IPS-NIHi11 (cell line): ENCODE measurements around the gene KCNIP4.
"Not testable (repeated sequence)": the region's sequence is repeated elsewhere in the genome, so short reads cannot be mapped to it uniquely, and the experiment has no call there.

Experiments used
- DNase-seq: peaks from one replicate; pipeline ENCODE4 v3.0.0; 2012; ENCODE audit warnings: mixed read lengths, low spot score

KCNIP4 gene

GRCh38 chr4:20840648-20841190 is 1107.9 kb downstream of the KCNIP4 start:
- no peak for DNase-seq

GRCh38 chr4:20839957-20840356 is 1108.6 kb downstream of the KCNIP4 start:
- DNase-seq, result peak; percentile 19

- DNase-seq, result no peak
Measured at GRCh38 chr4:20838476-20838875, 1110.1 kb downstream of the KCNIP4 start.

GRCh38 chr4:20832826-20833225 is 1115.7 kb downstream of the KCNIP4 start:
- DNase-seq, result no peak

- DNase-seq, result no peak
Measured at GRCh38 chr4:20831746-20832145, 1116.8 kb downstream of the KCNIP4 start.

GRCh38 chr4:20829617-20830357 is 1118.8 kb downstream of the KCNIP4 start:
- DNase-seq, result no peak

- no peak for DNase-seq
Measured at GRCh38 chr4:20825505-20825904, 1123.1 kb downstream of the KCNIP4 start.

GRCh38 chr4:20816287-20816686 is 1132.3 kb downstream of the KCNIP4 start:
- DNase-seq, result peak; percentile 11

- no peak for DNase-seq
Measured at GRCh38 chr4:20813700-20814099, 1134.9 kb downstream of the KCNIP4 start.

- DNase-seq, result peak; percentile 29
Measured at GRCh38 chr4:20809812-20810211, 1138.8 kb downstream of the KCNIP4 start.

GRCh38 chr4:20805716-20806115 is 1142.9 kb downstream of the KCNIP4 start:
- no peak for DNase-seq

- DNase-seq, result no peak
Measured at GRCh38 chr4:20787940-20788665, 1160.5 kb downstream of the KCNIP4 start.

GRCh38 chr4:20783134-20783533 is 1165.4 kb downstream of the KCNIP4 start:
- not testable (repeated sequence) for DNase-seq

- DNase-seq, result no peak
Measured at GRCh38 chr4:20778896-20779295, 1169.7 kb downstream of the KCNIP4 start.

GRCh38 chr4:20773144-20773997 is 1175.2 kb downstream of the KCNIP4 start:
- peak; percentile 76 for DNase-seq

GRCh38 chr4:20764366-20764992 is 1184.1 kb downstream of the KCNIP4 start:
- DNase-seq, result no peak

GRCh38 chr4:20761826-20762225 is 1186.7 kb downstream of the KCNIP4 start:
- DNase-seq, result no peak

GRCh38 chr4:20761382-20761781 is 1187.2 kb downstream of the KCNIP4 start:
- DNase-seq, result no peak

GRCh38 chr4:20760053-20760452 is 1188.5 kb downstream of the KCNIP4 start:
- peak; percentile 11 for DNase-seq

GRCh38 chr4:20754036-20754435 is 1194.5 kb downstream of the KCNIP4 start:
- no peak for DNase-seq

- no peak for DNase-seq
Measured at GRCh38 chr4:20752641-20753040, 1195.9 kb downstream of the KCNIP4 start.

- not testable (repeated sequence) for DNase-seq
Measured at GRCh38 chr4:20746000-20746399, 1202.6 kb downstream of the KCNIP4 start.
